NCI-H226 (cell line): ENCODE measurements around the gene CNNM4.

Experiments
- DNase-seq: peaks from one replicate; pipeline ENCODE4 v3.0.0-alpha.2; 2015

CNNM4 gene

GRCh38 chr2:96759548-96759947 is 1.2 kb upstream of the CNNM4 start:
- DNase-seq: no peak

- DNase-seq: no peak
These were observed 507 bp downstream of the CNNM4 start for GRCh38 chr2:96760986-96761832.

GRCh38 chr2:96762529-96763311 is 2.0 kb downstream of the CNNM4 start:
- no peak for DNase-seq

- DNase-seq: no peak
These were observed 3.0 kb downstream of the CNNM4 start for GRCh38 chr2:96763511-96764252.

- DNase-seq: no peak
These were observed 3.5 kb downstream of the CNNM4 start for GRCh38 chr2:96764253-96764637.

- no peak for DNase-seq
These were observed 6.6 kb downstream of the CNNM4 start for GRCh38 chr2:96767135-96767871.

GRCh38 chr2:96768083-96768561 is 7.4 kb downstream of the CNNM4 start:
- DNase-seq: no peak

GRCh38 chr2:96769814-96770213 is 9.1 kb downstream of the CNNM4 start:
- DNase-seq: no peak

GRCh38 chr2:96770442-96771202 is 9.9 kb downstream of the CNNM4 start:
- no peak for DNase-seq

GRCh38 chr2:96771796-96772618 is 11.3 kb downstream of the CNNM4 start:
- DNase-seq: no peak

GRCh38 chr2:96772903-96773671 is 12.4 kb downstream of the CNNM4 start:
- DNase-seq: no peak

- no peak for DNase-seq
These were observed 13.2 kb downstream of the CNNM4 start for GRCh38 chr2:96773922-96774321.

- DNase-seq: no peak
These were observed 14.5 kb downstream of the CNNM4 start for GRCh38 chr2:96775160-96775559.

GRCh38 chr2:96783388-96783787 is 22.7 kb downstream of the CNNM4 start:
- DNase-seq: no peak

- peak; percentile 25 for DNase-seq
These were observed 26.7 kb downstream of the CNNM4 start for GRCh38 chr2:96787411-96787810.

- peak; percentile 21 for DNase-seq
These were observed 27.9 kb downstream of the CNNM4 start for GRCh38 chr2:96788442-96789244.

- DNase-seq: no peak
These were observed 28.5 kb downstream of the CNNM4 start for GRCh38 chr2:96789245-96789617.

GRCh38 chr2:96792772-96793749 is 32.4 kb downstream of the CNNM4 start:
- no peak for DNase-seq
